Measurements from ENCODE around the gene CSPG4.

DNA sequence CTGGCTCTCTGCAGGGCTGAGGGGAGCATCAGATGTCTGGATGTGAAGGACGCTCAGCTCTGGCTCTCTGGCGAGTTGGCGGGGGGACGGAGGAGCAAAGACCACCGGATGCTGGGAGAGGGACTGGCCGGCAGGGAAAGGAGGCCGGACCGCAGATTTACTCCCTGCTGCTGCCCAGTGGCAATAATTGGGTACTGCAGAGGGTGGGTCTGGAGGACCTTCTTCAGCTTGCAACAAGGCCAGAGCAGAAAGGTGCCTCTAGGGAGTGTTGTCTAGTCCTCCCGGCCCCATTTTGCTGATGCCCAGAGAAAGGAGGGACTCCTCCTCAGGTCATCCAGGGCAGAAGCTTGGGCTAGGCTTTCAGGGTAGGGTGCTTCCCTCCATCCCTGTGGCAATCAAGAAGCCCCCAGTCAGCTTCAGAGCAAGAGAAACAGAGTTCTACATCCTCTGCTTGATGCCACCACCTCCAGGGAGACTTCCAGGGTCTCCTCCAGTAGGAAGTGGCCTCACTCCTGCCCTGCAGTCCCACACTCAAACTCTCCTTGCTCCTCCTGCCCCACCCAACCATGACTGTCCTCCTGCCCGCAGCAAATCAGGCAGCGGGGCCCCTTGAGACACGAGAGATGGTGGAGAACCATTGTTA is 20.3 kb upstream of the CSPG4 start:
- TF ChIP-seq, protein P1, sequence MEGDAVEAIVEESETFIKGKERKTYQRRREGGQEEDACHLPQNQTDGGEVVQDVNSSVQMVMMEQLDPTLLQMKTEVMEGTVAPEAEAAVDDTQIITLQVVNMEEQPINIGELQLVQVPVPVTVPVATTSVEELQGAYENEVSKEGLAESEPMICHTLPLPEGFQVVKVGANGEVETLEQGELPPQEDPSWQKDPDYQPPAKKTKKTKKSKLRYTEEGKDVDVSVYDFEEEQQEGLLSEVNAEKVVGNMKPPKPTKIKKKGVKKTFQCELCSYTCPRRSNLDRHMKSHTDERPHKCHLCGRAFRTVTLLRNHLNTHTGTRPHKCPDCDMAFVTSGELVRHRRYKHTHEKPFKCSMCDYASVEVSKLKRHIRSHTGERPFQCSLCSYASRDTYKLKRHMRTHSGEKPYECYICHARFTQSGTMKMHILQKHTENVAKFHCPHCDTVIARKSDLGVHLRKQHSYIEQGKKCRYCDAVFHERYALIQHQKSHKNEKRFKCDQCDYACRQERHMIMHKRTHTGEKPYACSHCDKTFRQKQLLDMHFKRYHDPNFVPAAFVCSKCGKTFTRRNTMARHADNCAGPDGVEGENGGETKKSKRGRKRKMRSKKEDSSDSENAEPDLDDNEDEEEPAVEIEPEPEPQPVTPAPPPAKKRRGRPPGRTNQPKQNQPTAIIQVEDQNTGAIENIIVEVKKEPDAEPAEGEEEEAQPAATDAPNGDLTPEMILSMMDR (conservative IDR thresholded peaks at IDR 0.05; ENCODE audit: low read depth, low read length) = peak; percentile 79
- TF ChIP-seq, protein P2, sequence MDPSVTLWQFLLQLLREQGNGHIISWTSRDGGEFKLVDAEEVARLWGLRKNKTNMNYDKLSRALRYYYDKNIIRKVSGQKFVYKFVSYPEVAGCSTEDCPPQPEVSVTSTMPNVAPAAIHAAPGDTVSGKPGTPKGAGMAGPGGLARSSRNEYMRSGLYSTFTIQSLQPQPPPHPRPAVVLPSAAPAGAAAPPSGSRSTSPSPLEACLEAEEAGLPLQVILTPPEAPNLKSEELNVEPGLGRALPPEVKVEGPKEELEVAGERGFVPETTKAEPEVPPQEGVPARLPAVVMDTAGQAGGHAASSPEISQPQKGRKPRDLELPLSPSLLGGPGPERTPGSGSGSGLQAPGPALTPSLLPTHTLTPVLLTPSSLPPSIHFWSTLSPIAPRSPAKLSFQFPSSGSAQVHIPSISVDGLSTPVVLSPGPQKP (IDR thresholded peaks at IDR 0.05; ENCODE audit: borderline replicate concordance, low read depth, low read length) = no peak
- TF ChIP-seq CEBPB (IDR thresholded peaks at IDR 0.05; ENCODE audit: low read depth, low read length) (no peak), POLR2A (IDR thresholded peaks at IDR 0.05; ENCODE audit: low read depth, low read length) (no peak), RFX5 (IDR thresholded peaks at IDR 0.05; ENCODE audit: low read depth, low read length) (no peak), RAD21 (IDR thresholded peaks at IDR 0.05; ENCODE audit: low read length) (peak; percentile 80), MAZ (IDR thresholded peaks at IDR 0.05; ENCODE audit: borderline replicate concordance, low read depth, low read length) (peak; percentile 46; the same call in 1 of the 2 replicates)

Measured in IMR-90 (cell line).